Measurements from ENCODE around the gene KRT9. TPM values are rescaled to one million over a fixed set of nuclear protein-coding genes. Genes with fewer than 3 reads are reported as not detected.

Gene KRT9
- total RNA-seq, 1 experiment from 2014 or later, result not detected

GRCh38 chr17:41599680-41600079 lies 27.8 kb upstream of the KRT9 start:
- CTCF ChIA-PET, result no interaction called here

GRCh38 chr17:41595585-41595984 lies 23.7 kb upstream of the KRT9 start:
- no peaks in the 10 kb centered on the region for H3K36me3 Mint-ChIP-seq (ENCODE audit: insufficient read depth, unreplicated experiment)
- DNase-seq, result no peak
- peaks cover 2% of the 10 kb centered on the region for H3K9me3 Mint-ChIP-seq (ENCODE audit: low read depth, unreplicated experiment)
- H3K4me3 Mint-ChIP-seq (ENCODE audit: low read depth, unreplicated experiment), result no peak overlapping the region
- no TSS peak for BruUV-seq (replicated peaks)
- TF ChIP-seq CTCF (IDR thresholded peaks at IDR 0.05; ENCODE audit: unreplicated experiment), result no peak
- no peaks in the 10 kb centered on the region for H3K4me1 Mint-ChIP-seq (ENCODE audit: low read depth, unreplicated experiment)
- peaks cover 39% of the 10 kb centered on the region for H3K27me3 Mint-ChIP-seq (ENCODE audit: unreplicated experiment)
- CTCF ChIA-PET, result interaction anchor here (0.6 kb wide), 1 partner anchor 983 kb away, joined by 3 read pairs; no protein-coding TSS in a partner anchor
- no peak overlapping the region for H3K27ac Mint-ChIP-seq (ENCODE audit: unreplicated experiment)
- intact Hi-C loops (cut with micrococcal nuclease; ENCODE audit: unreplicated experiment), result no loop called here

More at GRCh38 chr17:41599680-41600079, 27.8 kb upstream of the KRT9 start:
- H3K4me3 Mint-ChIP-seq (ENCODE audit: low read depth, unreplicated experiment), result no peak overlapping the region
- no peaks in the 10 kb centered on the region for H3K4me1 Mint-ChIP-seq (ENCODE audit: low read depth, unreplicated experiment)
- DNase-seq, result no peak
- no TSS peak for BruUV-seq (replicated peaks)
- no peaks in the 10 kb centered on the region for H3K36me3 Mint-ChIP-seq (ENCODE audit: insufficient read depth, unreplicated experiment)
- no peak overlapping the region for H3K27ac Mint-ChIP-seq (ENCODE audit: unreplicated experiment)
- intact Hi-C loops (cut with micrococcal nuclease; ENCODE audit: unreplicated experiment), result no loop called here
- no peak for TF ChIP-seq CTCF (IDR thresholded peaks at IDR 0.05; ENCODE audit: unreplicated experiment)
- peaks cover 17% of the 10 kb centered on the region for H3K27me3 Mint-ChIP-seq (ENCODE audit: unreplicated experiment)
- H3K9me3 Mint-ChIP-seq (ENCODE audit: low read depth, unreplicated experiment), result no peaks in the 10 kb centered on the region

GRCh38 chr17:41594363-41594915 lies 22.6 kb upstream of the KRT9 start:
- intact Hi-C loops (cut with micrococcal nuclease; ENCODE audit: unreplicated experiment), result no loop called here
- Mint-ChIP-seq H3K36me3 (ENCODE audit: insufficient read depth, unreplicated experiment) (no peaks in the 10 kb centered on the region), H3K4me1 (ENCODE audit: low read depth, unreplicated experiment) (no peaks in the 10 kb centered on the region), H3K9me3 (ENCODE audit: low read depth, unreplicated experiment) (peaks cover 2% of the 10 kb centered on the region), H3K4me3 (ENCODE audit: low read depth, unreplicated experiment) (no peak overlapping the region), H3K27me3 (ENCODE audit: unreplicated experiment) (peaks cover 47% of the 10 kb centered on the region), H3K27ac (ENCODE audit: unreplicated experiment) (no peak overlapping the region)
- CTCF ChIA-PET, result no interaction called here
- DNase-seq, result no peak
- BruUV-seq (replicated peaks), result no TSS peak
- TF ChIP-seq CTCF (IDR thresholded peaks at IDR 0.05; ENCODE audit: unreplicated experiment), result no peak

DNA sequence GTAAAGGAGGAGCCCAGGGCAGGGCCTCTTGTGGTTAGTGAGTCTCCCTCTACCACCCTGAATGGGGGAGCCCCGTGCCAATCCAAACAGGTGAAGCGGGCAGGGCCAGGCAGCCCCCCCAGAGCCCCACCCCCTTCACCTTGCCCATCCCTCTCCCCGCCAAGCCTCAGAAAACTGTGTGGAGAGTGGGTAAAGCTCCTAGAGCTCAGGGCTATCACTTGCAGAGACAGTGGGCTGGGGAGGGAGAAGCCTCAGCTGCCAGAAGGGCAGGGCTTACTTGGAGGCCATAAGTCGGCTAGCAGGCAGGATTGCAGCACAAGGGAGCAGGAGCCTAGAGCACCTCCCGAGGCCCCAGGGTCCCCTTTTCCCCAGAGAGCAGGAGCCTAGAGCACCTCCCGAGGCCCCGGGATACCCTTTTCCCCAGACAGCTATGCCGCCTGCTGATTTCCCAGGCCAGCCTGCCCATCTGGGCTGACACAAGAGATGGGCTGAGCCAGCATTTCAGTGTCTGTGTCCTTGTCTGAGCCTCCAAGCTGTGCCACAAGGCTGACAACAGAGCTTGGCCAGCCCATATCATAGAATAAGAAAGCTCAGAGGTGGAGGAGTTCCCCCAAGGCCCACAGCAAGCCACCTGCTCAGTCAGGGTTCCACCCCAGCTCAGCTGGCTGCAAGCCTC lies 21.6 kb upstream of the KRT9 start:
- peaks cover 2% of the 10 kb centered on the region for H3K9me3 Mint-ChIP-seq (ENCODE audit: low read depth, unreplicated experiment)
- H3K36me3 Mint-ChIP-seq (ENCODE audit: insufficient read depth, unreplicated experiment), result no peaks in the 10 kb centered on the region
- peaks cover 54% of the 10 kb centered on the region for H3K27me3 Mint-ChIP-seq (ENCODE audit: unreplicated experiment)
- H3K4me3 Mint-ChIP-seq (ENCODE audit: low read depth, unreplicated experiment), result no peak overlapping the region
- CTCF ChIA-PET, result interaction anchor here (0.6 to 1.8 kb wide), 5 partner anchors 9 to 135 kb away, joined by 3 to 4 read pairs (median 3); no protein-coding TSS in a partner anchor
- no peak for DNase-seq
- no peaks in the 10 kb centered on the region for H3K4me1 Mint-ChIP-seq (ENCODE audit: low read depth, unreplicated experiment)
- no peak overlapping the region for H3K27ac Mint-ChIP-seq (ENCODE audit: unreplicated experiment)
- intact Hi-C loops (cut with micrococcal nuclease; ENCODE audit: unreplicated experiment), result no loop called here
- no TSS peak for BruUV-seq (replicated peaks)
- no peak for TF ChIP-seq CTCF (IDR thresholded peaks at IDR 0.05; ENCODE audit: unreplicated experiment)
